ENCODE measurements around the gene PDLIM4. TPM values are rescaled to one million over a fixed set of nuclear protein-coding genes. Genes with fewer than 3 reads are reported as not detected.

Gene PDLIM4
- total RNA-seq, 2 experiments from 2014 or later, result not detected

DNA sequence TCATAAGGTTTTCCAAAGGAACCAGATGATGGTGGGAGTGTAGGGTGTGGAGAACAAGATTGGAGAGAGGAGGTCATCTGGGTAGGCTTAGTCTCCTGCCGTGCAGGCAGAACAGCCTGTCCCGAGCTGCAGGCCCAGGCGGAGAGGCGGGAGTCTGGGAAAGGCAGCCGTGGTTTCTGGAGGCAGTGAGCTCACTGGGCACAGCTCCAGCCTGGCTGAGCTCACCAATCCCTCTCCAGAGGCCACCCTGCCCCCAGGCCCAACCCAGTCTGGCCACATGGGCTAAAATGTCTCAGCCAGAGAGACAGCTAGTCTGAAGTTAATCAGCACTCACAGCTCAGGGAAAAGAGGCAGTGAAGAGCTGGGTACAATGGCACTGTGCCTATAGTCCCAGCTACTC, 42.2 kb upstream of the PDLIM4 start:
- Histone ChIP-seq H3K4me3 (ENCODE audit: low read depth, low read length, poor library complexity, severe bottlenecking) (no peak overlapping the region), H3K4me1 (ENCODE audit: insufficient read depth, low read length, poor library complexity, severe bottlenecking) (peaks cover 10% of the 10 kb centered on the region), H3K27ac (ENCODE audit: low read depth, low read length, poor library complexity, severe bottlenecking) (no peak overlapping the region), H3K36me3 (ENCODE audit: insufficient read depth, low read length) (no peaks in the 10 kb centered on the region; the same call in 1 of the 2 replicates), H4K20me1 (ENCODE audit: insufficient read depth, low read length) (no peaks in the 10 kb centered on the region), H3K4me2 (ENCODE audit: low read length) (no peak overlapping the region), H3K79me2 (ENCODE audit: insufficient read depth, low read depth, low read length) (no peaks in the 10 kb centered on the region), H3K9me2 (ENCODE audit: insufficient read depth, low read length) (no peaks in the 10 kb centered on the region), H3K9me3 (ENCODE audit: low read length) (no peaks in the 10 kb centered on the region), H2AFZ (ENCODE audit: low read length) (no peak overlapping the region)
- no peak for TF ChIP-seq EZH2phosphoT487 (IDR thresholded peaks at IDR 0.05; ENCODE audit: borderline replicate concordance, low read depth, low read length)
- TF ChIP-seq, protein P1, sequence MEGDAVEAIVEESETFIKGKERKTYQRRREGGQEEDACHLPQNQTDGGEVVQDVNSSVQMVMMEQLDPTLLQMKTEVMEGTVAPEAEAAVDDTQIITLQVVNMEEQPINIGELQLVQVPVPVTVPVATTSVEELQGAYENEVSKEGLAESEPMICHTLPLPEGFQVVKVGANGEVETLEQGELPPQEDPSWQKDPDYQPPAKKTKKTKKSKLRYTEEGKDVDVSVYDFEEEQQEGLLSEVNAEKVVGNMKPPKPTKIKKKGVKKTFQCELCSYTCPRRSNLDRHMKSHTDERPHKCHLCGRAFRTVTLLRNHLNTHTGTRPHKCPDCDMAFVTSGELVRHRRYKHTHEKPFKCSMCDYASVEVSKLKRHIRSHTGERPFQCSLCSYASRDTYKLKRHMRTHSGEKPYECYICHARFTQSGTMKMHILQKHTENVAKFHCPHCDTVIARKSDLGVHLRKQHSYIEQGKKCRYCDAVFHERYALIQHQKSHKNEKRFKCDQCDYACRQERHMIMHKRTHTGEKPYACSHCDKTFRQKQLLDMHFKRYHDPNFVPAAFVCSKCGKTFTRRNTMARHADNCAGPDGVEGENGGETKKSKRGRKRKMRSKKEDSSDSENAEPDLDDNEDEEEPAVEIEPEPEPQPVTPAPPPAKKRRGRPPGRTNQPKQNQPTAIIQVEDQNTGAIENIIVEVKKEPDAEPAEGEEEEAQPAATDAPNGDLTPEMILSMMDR (conservative IDR thresholded peaks at IDR 0.05; ENCODE audit: low read length), result no peak
- CTCF ChIA-PET (ENCODE audit: unreplicated experiment), result no interaction called here
- intact Hi-C loops (cut with micrococcal nuclease; ENCODE audit: unreplicated experiment), result no loop called here
- no peak for DNase-seq (ENCODE audit: low spot score)
- no TSS peak for BruUV-seq (replicated peaks)
- POLR2A ChIA-PET, result interaction anchor here (0.7 to 1.6 kb wide), 3 partner anchors 9 to 79 kb away, joined by 3 to 8 read pairs (median 5); no protein-coding TSS in a partner anchor

DNA sequence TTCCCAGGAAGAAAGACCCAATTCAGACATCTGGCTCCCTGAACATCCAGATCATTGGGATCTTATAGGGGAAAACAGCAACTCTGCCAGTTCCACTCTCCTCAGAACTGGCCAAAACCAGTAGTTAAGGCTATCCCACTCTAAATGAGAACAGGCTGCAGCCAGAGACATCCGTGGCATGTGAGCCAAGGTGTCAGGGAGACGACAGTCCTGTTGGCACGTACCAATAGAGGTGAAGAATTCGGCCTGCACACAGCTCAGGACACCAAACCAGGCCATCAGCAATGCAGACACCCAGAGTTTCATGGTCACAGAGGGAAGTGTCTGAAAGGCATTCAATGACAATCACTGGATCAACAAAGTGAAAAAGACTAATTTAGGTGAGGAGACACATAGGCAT, 39.2 kb upstream of the PDLIM4 start:
- Histone ChIP-seq H3K9me3 (ENCODE audit: low read length) (no peaks in the 10 kb centered on the region), H2AFZ (ENCODE audit: low read length) (no peak overlapping the region), H3K9me2 (ENCODE audit: insufficient read depth, low read length) (no peaks in the 10 kb centered on the region), H3K4me3 (ENCODE audit: low read depth, low read length, poor library complexity, severe bottlenecking) (no peak overlapping the region), H3K79me2 (ENCODE audit: insufficient read depth, low read depth, low read length) (no peaks in the 10 kb centered on the region), H4K20me1 (ENCODE audit: insufficient read depth, low read length) (no peaks in the 10 kb centered on the region), H3K36me3 (ENCODE audit: insufficient read depth, low read length) (no peaks in the 10 kb centered on the region; the same call in 1 of the 2 replicates), H3K4me1 (ENCODE audit: insufficient read depth, low read length, poor library complexity, severe bottlenecking) (peaks cover 17% of the 10 kb centered on the region), H3K4me2 (ENCODE audit: low read length) (no peak overlapping the region), H3K27ac (ENCODE audit: low read depth, low read length, poor library complexity, severe bottlenecking) (no peak overlapping the region)
- no peak for TF ChIP-seq EZH2phosphoT487 (IDR thresholded peaks at IDR 0.05; ENCODE audit: borderline replicate concordance, low read depth, low read length)
- TF ChIP-seq, protein P1 (conservative IDR thresholded peaks at IDR 0.05; ENCODE audit: low read length), result no peak
- ChIA-PET POLR2A (interaction anchor here (0.7 to 1.2 kb wide), 3 partner anchors 8 to 19 kb away, joined by 3 to 4 read pairs (median 3); no protein-coding TSS in a partner anchor), CTCF (ENCODE audit: unreplicated experiment) (no interaction called here)
- DNase-seq (ENCODE audit: low spot score), result no peak
- intact Hi-C loops (cut with micrococcal nuclease; ENCODE audit: unreplicated experiment), result no loop called here
- no TSS peak for BruUV-seq (replicated peaks)

DNA sequence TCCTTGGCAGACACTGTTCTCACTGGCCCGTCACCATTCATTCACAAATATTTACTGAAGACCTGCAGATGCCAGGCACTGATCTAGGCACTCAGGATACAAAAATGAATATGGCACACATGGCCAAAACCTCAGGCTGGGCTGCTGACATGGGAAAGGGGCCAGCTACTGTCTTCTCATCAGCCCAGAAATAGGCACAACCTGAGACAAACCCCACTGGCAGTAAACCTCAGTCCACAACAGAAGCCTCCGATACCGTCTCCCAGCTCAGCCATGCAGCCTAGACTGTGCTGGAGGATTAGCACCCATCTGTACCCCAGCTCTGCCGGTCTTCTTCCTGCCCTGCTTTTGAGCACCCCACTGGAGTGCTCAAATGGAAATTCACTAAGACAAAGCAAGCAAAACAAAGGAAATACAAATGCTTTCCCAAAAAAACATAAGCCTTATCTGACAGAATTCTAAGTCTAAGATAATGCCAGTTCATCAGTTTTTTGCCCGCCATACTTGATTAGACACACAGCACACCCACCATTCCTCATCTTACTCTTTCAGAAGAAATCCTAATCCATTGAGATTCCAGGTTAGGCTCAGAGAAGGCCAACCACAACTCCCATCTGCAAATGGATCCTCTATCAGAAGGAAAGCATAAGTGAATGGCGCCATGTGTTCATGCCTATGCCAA, 38.1 kb upstream of the PDLIM4 start:
- TF ChIP-seq EZH2phosphoT487 (IDR thresholded peaks at IDR 0.05; ENCODE audit: borderline replicate concordance, low read depth, low read length), result no peak
- TF ChIP-seq, protein P1 (conservative IDR thresholded peaks at IDR 0.05; ENCODE audit: low read length), result no peak
- ChIA-PET CTCF (ENCODE audit: unreplicated experiment) (no interaction called here), POLR2A (no interaction called here)
- Histone ChIP-seq H2AFZ (ENCODE audit: low read length) (no peak overlapping the region), H4K20me1 (ENCODE audit: insufficient read depth, low read length) (no peaks in the 10 kb centered on the region), H3K4me2 (ENCODE audit: low read length) (no peak overlapping the region), H3K4me3 (ENCODE audit: low read depth, low read length, poor library complexity, severe bottlenecking) (no peak overlapping the region), H3K79me2 (ENCODE audit: insufficient read depth, low read depth, low read length) (no peaks in the 10 kb centered on the region), H3K27ac (ENCODE audit: low read depth, low read length, poor library complexity, severe bottlenecking) (no peak overlapping the region), H3K4me1 (ENCODE audit: insufficient read depth, low read length, poor library complexity, severe bottlenecking) (peaks cover 28% of the 10 kb centered on the region), H3K36me3 (ENCODE audit: insufficient read depth, low read length) (no peaks in the 10 kb centered on the region; the same call in 1 of the 2 replicates), H3K9me3 (ENCODE audit: low read length) (no peaks in the 10 kb centered on the region), H3K9me2 (ENCODE audit: insufficient read depth, low read length) (no peaks in the 10 kb centered on the region)
- DNase-seq (ENCODE audit: low spot score), result no peak
- no TSS peak for BruUV-seq (replicated peaks)
- intact Hi-C loops (cut with micrococcal nuclease; ENCODE audit: unreplicated experiment), result no loop called here

Measured in OCI-LY7 (cell line).